ENCODE data around the gene IGSF3. TPM values are rescaled to one million over a fixed set of nuclear protein-coding genes. Genes with fewer than 3 reads are reported as not detected.

Gene IGSF3
- total and polyA plus RNA-seq, 7 donors: 0.34 to 1.2 (median 0.49) TPM

DNA sequence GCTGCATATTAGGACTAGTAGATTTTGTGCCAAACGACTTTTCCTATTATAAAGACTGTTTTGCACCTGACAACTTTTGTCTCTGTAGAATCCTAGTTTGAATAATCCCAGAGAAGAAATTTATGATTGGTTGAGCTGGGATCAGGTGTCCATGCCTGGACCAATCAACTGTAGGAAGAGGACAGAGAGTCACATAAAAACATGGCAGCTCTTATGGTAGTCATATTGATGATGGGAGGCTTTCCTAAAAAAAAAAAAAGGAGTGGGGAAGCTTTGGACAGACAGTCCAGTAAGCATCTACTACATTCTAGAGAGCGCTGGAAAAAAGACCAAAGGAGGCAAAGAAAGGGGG lies 30.7 kb upstream of the IGSF3 start:
- intact Hi-C loops (cut with DNase I): no loop called here
- WGBS, 3 donors: 60 to 73% (median 72%) methylated on average over 2 of the region's 2 CpGs
- ATAC-seq: no peak

DNA sequence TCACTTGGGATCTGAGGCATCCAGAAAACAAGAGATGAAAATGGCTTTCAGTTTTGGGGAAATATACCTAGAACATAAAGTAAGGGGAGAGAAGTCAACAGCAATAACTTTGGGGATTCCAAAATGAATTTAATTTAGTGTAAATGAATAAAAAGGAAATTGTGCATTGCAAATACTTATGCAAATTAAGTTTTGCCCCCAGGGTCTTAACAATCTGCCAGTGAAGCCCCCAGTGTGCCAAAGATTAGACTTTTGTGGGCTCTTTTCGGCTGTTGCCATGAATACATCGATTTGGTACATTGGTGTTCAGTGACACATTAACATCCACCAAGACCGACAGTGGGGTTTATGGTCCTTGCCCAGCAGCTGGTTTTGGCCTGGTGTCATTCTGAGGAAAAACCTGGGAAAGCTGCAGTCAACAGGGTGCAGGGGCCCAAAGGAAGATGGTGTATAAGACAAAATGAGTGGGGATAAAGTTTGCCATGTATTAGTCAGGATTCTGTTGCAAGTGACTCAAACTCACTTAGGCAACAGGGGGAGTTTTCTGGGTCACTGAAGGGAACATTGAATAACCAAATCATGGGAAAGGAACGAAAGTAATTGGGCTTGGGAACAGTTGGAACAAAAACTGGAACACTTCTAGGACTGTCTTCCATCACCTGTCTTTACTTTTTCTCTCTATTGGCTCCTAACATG lies 30.2 kb upstream of the IGSF3 start:
- DNase-seq: no peak
- no peak overlapping the region for H3K27ac ChIP-seq
- H3K4me3 ChIP-seq: no peak overlapping the region
- WGBS, 3 donors: 35 to 48% (median 45%) methylated on average over 4 of the region's 4 CpGs
- TF ChIP-seq, protein P1, sequence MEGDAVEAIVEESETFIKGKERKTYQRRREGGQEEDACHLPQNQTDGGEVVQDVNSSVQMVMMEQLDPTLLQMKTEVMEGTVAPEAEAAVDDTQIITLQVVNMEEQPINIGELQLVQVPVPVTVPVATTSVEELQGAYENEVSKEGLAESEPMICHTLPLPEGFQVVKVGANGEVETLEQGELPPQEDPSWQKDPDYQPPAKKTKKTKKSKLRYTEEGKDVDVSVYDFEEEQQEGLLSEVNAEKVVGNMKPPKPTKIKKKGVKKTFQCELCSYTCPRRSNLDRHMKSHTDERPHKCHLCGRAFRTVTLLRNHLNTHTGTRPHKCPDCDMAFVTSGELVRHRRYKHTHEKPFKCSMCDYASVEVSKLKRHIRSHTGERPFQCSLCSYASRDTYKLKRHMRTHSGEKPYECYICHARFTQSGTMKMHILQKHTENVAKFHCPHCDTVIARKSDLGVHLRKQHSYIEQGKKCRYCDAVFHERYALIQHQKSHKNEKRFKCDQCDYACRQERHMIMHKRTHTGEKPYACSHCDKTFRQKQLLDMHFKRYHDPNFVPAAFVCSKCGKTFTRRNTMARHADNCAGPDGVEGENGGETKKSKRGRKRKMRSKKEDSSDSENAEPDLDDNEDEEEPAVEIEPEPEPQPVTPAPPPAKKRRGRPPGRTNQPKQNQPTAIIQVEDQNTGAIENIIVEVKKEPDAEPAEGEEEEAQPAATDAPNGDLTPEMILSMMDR (IDR thresholded peaks at IDR 0.05): no peak
- ATAC-seq: peak in 1 of 4 donors; percentile 32
- H3K4me1 ChIP-seq: no peaks in the 10 kb centered on the region
- no peaks in the 10 kb centered on the region for H3K27me3 ChIP-seq (ENCODE audit: insufficient read depth in 3 of 3, low read length in 2 of 3)
- H3K9me3 ChIP-seq: no peaks in the 10 kb centered on the region
- intact Hi-C loops (cut with DNase I): no loop called here
- H3K36me3 ChIP-seq (ENCODE audit: insufficient read depth in 1 of 2, low read depth in 1 of 2): no peaks in the 10 kb centered on the region

More for the DNA sequence above, 30.7 kb upstream of the IGSF3 start:
- DNase-seq: no peak
- Histone ChIP-seq H3K27me3 (ENCODE audit: insufficient read depth in 3 of 3, low read length in 2 of 3) (no peaks in the 10 kb centered on the region), H3K27ac (no peak overlapping the region), H3K4me1 (no peaks in the 10 kb centered on the region), H3K9me3 (no peaks in the 10 kb centered on the region), H3K4me3 (no peak overlapping the region), H3K36me3 (ENCODE audit: insufficient read depth in 1 of 2, low read depth in 1 of 2) (no peaks in the 10 kb centered on the region)
- TF ChIP-seq, protein P1 (IDR thresholded peaks at IDR 0.05): no peak

DNA sequence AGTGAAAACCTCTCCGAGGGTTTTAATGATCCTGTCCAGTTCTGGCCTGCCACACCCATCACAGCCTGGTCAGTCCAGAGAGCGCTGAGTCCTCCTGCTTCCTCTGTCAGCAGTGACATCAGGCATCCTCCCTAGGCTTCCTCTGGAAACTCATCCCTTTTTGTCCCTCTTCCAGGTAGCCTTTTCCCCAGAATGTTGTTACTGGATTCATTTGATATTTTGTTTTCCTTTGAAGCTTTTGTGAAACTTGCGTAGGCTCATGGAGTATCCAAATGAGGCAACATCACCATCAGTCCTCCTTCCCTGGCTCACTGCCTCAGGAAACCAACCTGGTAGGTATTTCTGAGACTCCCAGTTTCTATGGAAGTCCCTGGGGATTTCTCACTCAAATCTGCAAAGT lies 27.0 kb upstream of the IGSF3 start:
- H3K9me3 ChIP-seq: no peaks in the 10 kb centered on the region
- ATAC-seq: no peak
- TF ChIP-seq, protein P1 (IDR thresholded peaks at IDR 0.05): no peak
- H3K27ac ChIP-seq: no peak overlapping the region
- DNase-seq: peak in 1 of 2 donors; percentile 24
- no peaks in the 10 kb centered on the region for H3K27me3 ChIP-seq (ENCODE audit: insufficient read depth in 3 of 3, low read length in 2 of 3)
- no peaks in the 10 kb centered on the region for H3K36me3 ChIP-seq (ENCODE audit: insufficient read depth in 1 of 2, low read depth in 1 of 2)
- intact Hi-C loops (cut with DNase I): no loop called here
- 73 to 78% (median 77%) methylated on average over 3 of the region's 3 CpGs for WGBS, 3 donors
- no peaks in the 10 kb centered on the region for H3K4me1 ChIP-seq
- no peak overlapping the region for H3K4me3 ChIP-seq

DNA sequence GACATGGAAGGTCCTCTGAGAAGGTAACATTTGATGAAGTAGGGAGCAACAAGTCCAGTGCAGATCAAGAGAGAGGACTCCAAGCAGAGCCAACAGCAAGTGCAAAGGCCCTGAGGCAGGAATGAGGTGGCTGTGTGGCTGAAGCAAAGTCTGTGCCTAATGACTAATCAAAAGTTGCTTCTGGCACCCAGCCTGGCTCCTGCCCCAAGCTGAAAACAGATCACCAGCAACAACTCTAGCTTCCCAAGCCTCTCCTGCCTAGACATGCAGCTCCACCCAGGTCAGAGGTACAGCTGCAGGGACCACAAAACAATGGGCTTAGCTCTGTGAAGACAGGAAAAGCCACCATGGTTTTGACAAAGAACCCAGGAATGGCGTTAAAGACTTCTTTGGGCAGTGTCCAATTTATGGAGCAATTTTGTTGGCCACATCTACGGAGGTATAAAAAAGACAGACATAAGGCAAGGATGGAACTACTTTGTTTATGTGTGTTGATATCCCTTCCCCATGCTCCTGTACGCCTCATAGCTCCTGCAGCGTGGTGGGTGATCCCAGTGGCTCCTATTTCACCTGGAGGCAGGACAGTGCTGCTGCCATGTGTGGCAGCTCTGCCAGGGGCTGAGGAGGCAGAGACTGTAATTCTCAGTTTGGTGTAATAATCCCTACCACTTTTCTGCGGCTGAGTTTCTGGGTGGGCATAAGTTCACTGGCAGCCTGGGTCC lies 26.4 kb upstream of the IGSF3 start:
- 70 to 85% (median 72%) methylated on average over 5 of the region's 5 CpGs for WGBS, 3 donors
- no peak overlapping the region for H3K27ac ChIP-seq
- H3K4me1 ChIP-seq: no peaks in the 10 kb centered on the region
- no peak overlapping the region for H3K4me3 ChIP-seq
- DNase-seq (peak in 1 of 2 donors; percentile 21), ATAC-seq (no peak)
- H3K9me3 ChIP-seq: no peaks in the 10 kb centered on the region
- TF ChIP-seq, protein P1 (IDR thresholded peaks at IDR 0.05): no peak
- intact Hi-C loops (cut with DNase I): no loop called here
- H3K27me3 ChIP-seq (ENCODE audit: insufficient read depth in 3 of 3, low read length in 2 of 3): no peaks in the 10 kb centered on the region
- H3K36me3 ChIP-seq (ENCODE audit: insufficient read depth in 1 of 2, low read depth in 1 of 2): no peaks in the 10 kb centered on the region

Measured in psoas muscle (tissue), 8 donors.